ENCODE data around the gene IPO11. TPM values are rescaled to one million over a fixed set of nuclear protein-coding genes. Genes with fewer than 3 reads are reported as not detected.
A peak's percentile ranks its signal among the peaks of the same experiment; 100 is the strongest.
"Not testable (repeated sequence)": the region's sequence is repeated elsewhere in the genome, so short reads cannot be mapped to it uniquely, and the experiment has no call there.

IPO11 gene
- polyA plus RNA-seq, 6 donors from 2014 or later, result 8.3 to 12.1 (median 10.4) TPM

- H3K4me3 Mint-ChIP-seq, result no peak overlapping the region
- H3K27me3 Mint-ChIP-seq, result no peaks in the 10 kb centered on the region
- H3K9me3 Mint-ChIP-seq, result peaks cover 2 to 28% (median 6%) of the 10 kb centered on the region in 7 donors
- DNase-seq (no peak), ATAC-seq (ENCODE audit: low read depth in 2 of 2) (no peak)
- H3K4me1 Mint-ChIP-seq, result peaks cover 0 to 2% (median 0%) of the 10 kb centered on the region in 3 donors
- H3K27ac Mint-ChIP-seq, result no peak overlapping the region
- H3K36me3 Mint-ChIP-seq, result peaks cover 0 to 8% of the 10 kb centered on the region in 2 donors
Observed at GRCh38 chr5:62653864-62654575, 241.5 kb downstream of the IPO11 start.

- H3K4me1 Mint-ChIP-seq; ATAC-seq (ENCODE audit: low read depth in 2 of 2); DNase-seq; H3K4me3 Mint-ChIP-seq; H3K27ac Mint-ChIP-seq; H3K36me3 Mint-ChIP-seq; H3K27me3 Mint-ChIP-seq: not testable (repeated sequence)
- H3K9me3 Mint-ChIP-seq, result peaks cover 6 to 31% (median 8%) of the 10 kb centered on the region in 7 donors
Observed at GRCh38 chr5:62657772-62658171, 245.2 kb downstream of the IPO11 start.

- DNase-seq, result no peak
- H3K27me3 Mint-ChIP-seq, result no peaks in the 10 kb centered on the region
- no peak for ATAC-seq (ENCODE audit: low read depth in 2 of 2)
- H3K27ac Mint-ChIP-seq, result no peak overlapping the region
- peaks cover 4 to 20% (median 8%) of the 10 kb centered on the region in 7 donors for H3K9me3 Mint-ChIP-seq
- no peak overlapping the region for H3K4me3 Mint-ChIP-seq
- H3K36me3 Mint-ChIP-seq, result no peaks in the 10 kb centered on the region
- H3K4me1 Mint-ChIP-seq, result no peaks in the 10 kb centered on the region
Observed at GRCh38 chr5:62661126-62661525, 248.6 kb downstream of the IPO11 start.

- peak overlapping the region in 1 of 8 donors; percentile 54 for H3K4me3 Mint-ChIP-seq
- H3K9me3 Mint-ChIP-seq, result peaks cover 4 to 18% (median 8%) of the 10 kb centered on the region in 7 donors
- no peaks in the 10 kb centered on the region for H3K27me3 Mint-ChIP-seq
- ATAC-seq (ENCODE audit: low read depth in 2 of 2) (no peak), DNase-seq (no peak)
- H3K36me3 Mint-ChIP-seq, result no peaks in the 10 kb centered on the region
- no peaks in the 10 kb centered on the region for H3K4me1 Mint-ChIP-seq
- H3K27ac Mint-ChIP-seq, result no peak overlapping the region
Observed at GRCh38 chr5:62662521-62662920, 250.0 kb downstream of the IPO11 start.

- Mint-ChIP-seq H3K4me1 (no peaks in the 10 kb centered on the region), H3K27me3 (no peaks in the 10 kb centered on the region), H3K4me3 (no peak overlapping the region), H3K27ac (no peak overlapping the region), H3K9me3 (peaks cover 5 to 13% (median 10%) of the 10 kb centered on the region in 7 donors), H3K36me3 (no peaks in the 10 kb centered on the region)
- ATAC-seq (ENCODE audit: low read depth in 2 of 2) (no peak), DNase-seq (no peak)
Observed at GRCh38 chr5:62671479-62671878, 258.9 kb downstream of the IPO11 start.

GRCh38 chr5:62676596-62676995, 264.0 kb downstream of the IPO11 start:
- not testable (repeated sequence) for H3K4me1 Mint-ChIP-seq; ATAC-seq (ENCODE audit: low read depth in 2 of 2); DNase-seq; H3K4me3 Mint-ChIP-seq; H3K27ac Mint-ChIP-seq; H3K27me3 Mint-ChIP-seq; H3K36me3 Mint-ChIP-seq
- H3K9me3 Mint-ChIP-seq, result peaks cover 8 to 34% (median 25%) of the 10 kb centered on the region in 7 donors

Other genes with a start within 250 kb of the IPO11 start
- gene KIF2A, start 106.6 kb upstream of the IPO11 start, polyA plus RNA-seq (ENCODE audit: low read depth in 6 of 6), result 10 to 100 TPM; 65.4 to 91.7 (median 86.3) TPM
- 10 to 100 TPM; 36.4 to 52.6 (median 44.7) TPM for gene DIMT1, start 8.9 kb upstream of the IPO11 start, polyA plus RNA-seq (ENCODE audit: low read depth in 6 of 6)
- gene LRRC70, start 166.1 kb downstream of the IPO11 start, polyA plus RNA-seq (ENCODE audit: low read depth in 6 of 6), result 1 to 10 TPM in 2 of 6 donors, under 1 TPM in 3, not detected in 1; 0.61 to 2.4 (median 0.93) TPM